SK-N-SH (cell line): ENCODE measurements around the gene IKBIP.

ENCODE experiments used
- CTCF ChIP-seq: fragments of 200-600 bp; sonication (generic); IDR thresholded peaks from 2 replicates; pipeline ENCODE4 v1.6.1; 2017; ENCODE audit warnings: antibody characterized with exemption, mild to moderate bottlenecking, moderate library complexity
- ELF1 ChIP-seq: IDR thresholded peaks from 2 replicates; pipeline ENCODE4 v1.4.0; 2012
- EZH2phosphoT487 ChIP-seq: fragments of 200-600 bp; sonication (generic); IDR thresholded peaks from 2 replicates; pipeline ENCODE4 v1.6.1; 2017; ENCODE audit warnings: low read depth, mixed run types, mild to moderate bottlenecking, antibody characterized with exemption, moderate library complexity, borderline replicate concordance
- FOXM1 ChIP-seq: IDR thresholded peaks from 2 replicates; pipeline ENCODE4 v1.4.0; 2012; ENCODE audit warnings: low read depth, mild to moderate bottlenecking
- GABPA ChIP-seq: IDR thresholded peaks from 2 replicates; pipeline ENCODE4 v1.4.0; 2012; ENCODE audit warnings: low read depth, mild to moderate bottlenecking
- MAX ChIP-seq: IDR thresholded peaks from 2 replicates; pipeline ENCODE4 v1.4.0; 2012; ENCODE audit warnings: low read depth
- MXI1 ChIP-seq: IDR thresholded peaks from 2 replicates; pipeline ENCODE4 v1.6.1; 2012; ENCODE audit warnings: mild to moderate bottlenecking, low read depth, low read length, improper control_type of control experiment
- POLR2AphosphoS5 ChIP-seq: IDR thresholded peaks from 2 replicates; pipeline ENCODE4 v1.6.1; 2012; ENCODE audit warnings: low read depth, low read length
- RAD21 ChIP-seq: IDR thresholded peaks from 2 replicates; pipeline ENCODE4 v1.6.1; 2012; ENCODE audit warnings: mild to moderate bottlenecking, low read length
- RXRA ChIP-seq: IDR thresholded peaks from 2 replicates; pipeline ENCODE4 v1.4.0; 2012; ENCODE audit warnings: low read depth, mild to moderate bottlenecking, borderline replicate concordance
- SIN3A ChIP-seq: IDR thresholded peaks from 2 replicates; pipeline ENCODE4 v1.6.1; 2012; ENCODE audit warnings: low read depth, mild to moderate bottlenecking, low read length, moderate library complexity, borderline replicate concordance
- TAF1 ChIP-seq: IDR thresholded peaks from 2 replicates; pipeline ENCODE4 v1.6.1; 2012; ENCODE audit warnings: low read depth, mild to moderate bottlenecking, low read length, moderate library complexity, borderline replicate concordance
- USF1 ChIP-seq: IDR thresholded peaks from 2 replicates; pipeline ENCODE4 v1.4.0; 2012; ENCODE audit warnings: low read depth, borderline replicate concordance
- ZBTB33 ChIP-seq: IDR thresholded peaks from 2 replicates; pipeline ENCODE4 v1.4.0; 2012; ENCODE audit warnings: low read depth, borderline replicate concordance

GRCh38 chr12:98601924-98602323, 42.7 kb downstream of the IKBIP start:
- TF ChIP-seq POLR2AphosphoS5, result no peak
- TF ChIP-seq SIN3A, result no peak
- no peak for TF ChIP-seq TAF1
- TF ChIP-seq CTCF, result no peak
- no peak for TF ChIP-seq MXI1
- TF ChIP-seq RAD21, result no peak
- no peak for TF ChIP-seq EZH2phosphoT487
- no peak for TF ChIP-seq RXRA
- no peak for TF ChIP-seq USF1
- no peak for TF ChIP-seq ELF1
- no peak for TF ChIP-seq MAX
- TF ChIP-seq GABPA, result no peak
- no peak for TF ChIP-seq FOXM1
- no peak for TF ChIP-seq ZBTB33
